DOHH2 (cell line): ENCODE measurements around the gene GPRC5D.

Source experiments
- H3F3A ChIP-seq: fragments of 200-600 bp; sonication (generic), shearing (Covaris generic); 2 replicates; pipeline ENCODE4 v1.6.0; 2016; ENCODE audit warnings: antibody characterized with exemption, mild to moderate bottlenecking; ENCODE audit not compliant: control insufficient read depth, insufficient read depth
- H3K27ac ChIP-seq: fragments of 200-600 bp; sonication (generic); 2 replicates; pipeline ENCODE4 v1.5.1; 2014; ENCODE audit warnings: low read depth, mild to moderate bottlenecking, low read length, moderate library complexity
- H3K27me3 ChIP-seq: fragments of 200-600 bp; sonication (generic); 2 replicates; pipeline ENCODE4 v1.6.1; 2014; ENCODE audit warnings: mild to moderate bottlenecking, low read length, mixed read lengths; ENCODE audit not compliant: control insufficient read depth
- H3K36me3 ChIP-seq: fragments of 200-600 bp; sonication (generic); 2 replicates; pipeline ENCODE4 v1.6.1; 2014; ENCODE audit warnings: mild to moderate bottlenecking, low read length, moderate library complexity, mixed read lengths; ENCODE audit not compliant: control insufficient read depth
- H3K4me1 ChIP-seq: fragments of 200-600 bp; sonication (generic); 2 replicates; pipeline ENCODE4 v1.6.1; 2014; ENCODE audit warnings: mild to moderate bottlenecking, low read length, mixed read lengths; ENCODE audit not compliant: control insufficient read depth
- H3K4me2 ChIP-seq: fragments of 200-600 bp; sonication (generic); 2 replicates; pipeline ENCODE4 v1.6.0; 2014; ENCODE audit warnings: mild to moderate bottlenecking, low read length, moderate library complexity
- H3K4me3 ChIP-seq: fragments of 200-600 bp; sonication (generic); 2 replicates; pipeline ENCODE4 v1.5.1; 2014; ENCODE audit warnings: mild to moderate bottlenecking, low read length, mixed read lengths
- H3K79me2 ChIP-seq: fragments of 200-600 bp; sonication (generic); 2 replicates; pipeline ENCODE4 v1.6.1; 2014; ENCODE audit warnings: mild to moderate bottlenecking, low read length, mixed read lengths; ENCODE audit not compliant: control insufficient read depth
- H3K9me2 ChIP-seq: fragments of 200-600 bp; sonication (generic); replicated peaks from 2 replicates; pipeline ENCODE4 v1.6.1; 2014; ENCODE audit warnings: mild to moderate bottlenecking, low read length, mixed read lengths; ENCODE audit not compliant: control insufficient read depth
- H3K9me3 ChIP-seq: fragments of 200-600 bp; sonication (generic); 2 replicates; pipeline ENCODE4 v1.6.1; 2014; ENCODE audit warnings: antibody characterized with exemption, low read length, mixed read lengths; ENCODE audit not compliant: control insufficient read depth, insufficient read depth
- H4K20me1 ChIP-seq: fragments of 200-600 bp; sonication (generic); 2 replicates; pipeline ENCODE4 v1.6.0; 2014; ENCODE audit warnings: low read depth, mild to moderate bottlenecking, antibody characterized with exemption, low read length, moderate library complexity; ENCODE audit not compliant: control insufficient read depth, insufficient read depth
- EZH2phosphoT487 ChIP-seq: fragments of 200-600 bp; sonication (generic); IDR thresholded peaks from 2 replicates; pipeline ENCODE4 v1.6.1; 2017; ENCODE audit warnings: borderline replicate concordance, mild to moderate bottlenecking, antibody characterized with exemption, low read length, moderate library complexity, mixed read lengths
- TF ChIP-seq, protein P1 (sequence below): fragments of 200-600 bp; sonication (generic); IDR thresholded peaks from one replicate; pipeline ENCODE4 v1.5.1; 2014; ENCODE audit warnings: antibody characterized with exemption, mild to moderate bottlenecking, low read depth, low read length; ENCODE audit not compliant: poor library complexity, severe bottlenecking

The GPRC5D gene

DNA sequence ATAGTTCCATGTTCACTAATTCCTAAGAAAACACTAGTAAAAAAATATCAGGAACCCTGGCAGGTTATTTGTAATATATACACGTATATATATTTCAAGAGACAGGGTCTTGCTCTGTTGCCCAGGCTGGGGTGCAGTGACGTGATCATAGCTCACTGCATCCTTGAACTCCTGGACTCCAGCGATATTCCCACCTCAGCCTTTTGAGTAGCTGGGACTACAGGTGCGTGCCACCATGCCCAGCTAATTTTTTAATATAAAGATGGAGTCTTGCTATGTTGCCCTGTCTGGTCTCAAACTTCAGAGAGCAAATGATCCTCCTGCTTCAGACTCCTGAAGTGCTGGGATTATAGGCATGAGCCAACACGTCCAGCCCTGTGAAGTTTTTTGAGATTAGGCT is 44.4 kb downstream of the GPRC5D start:
- H4K20me1 ChIP-seq, result no peaks in the 10 kb centered on the region
- H3K4me1 ChIP-seq, result peaks cover 21% of the 10 kb centered on the region
- H3K79me2 ChIP-seq, result no peaks in the 10 kb centered on the region

DNA sequence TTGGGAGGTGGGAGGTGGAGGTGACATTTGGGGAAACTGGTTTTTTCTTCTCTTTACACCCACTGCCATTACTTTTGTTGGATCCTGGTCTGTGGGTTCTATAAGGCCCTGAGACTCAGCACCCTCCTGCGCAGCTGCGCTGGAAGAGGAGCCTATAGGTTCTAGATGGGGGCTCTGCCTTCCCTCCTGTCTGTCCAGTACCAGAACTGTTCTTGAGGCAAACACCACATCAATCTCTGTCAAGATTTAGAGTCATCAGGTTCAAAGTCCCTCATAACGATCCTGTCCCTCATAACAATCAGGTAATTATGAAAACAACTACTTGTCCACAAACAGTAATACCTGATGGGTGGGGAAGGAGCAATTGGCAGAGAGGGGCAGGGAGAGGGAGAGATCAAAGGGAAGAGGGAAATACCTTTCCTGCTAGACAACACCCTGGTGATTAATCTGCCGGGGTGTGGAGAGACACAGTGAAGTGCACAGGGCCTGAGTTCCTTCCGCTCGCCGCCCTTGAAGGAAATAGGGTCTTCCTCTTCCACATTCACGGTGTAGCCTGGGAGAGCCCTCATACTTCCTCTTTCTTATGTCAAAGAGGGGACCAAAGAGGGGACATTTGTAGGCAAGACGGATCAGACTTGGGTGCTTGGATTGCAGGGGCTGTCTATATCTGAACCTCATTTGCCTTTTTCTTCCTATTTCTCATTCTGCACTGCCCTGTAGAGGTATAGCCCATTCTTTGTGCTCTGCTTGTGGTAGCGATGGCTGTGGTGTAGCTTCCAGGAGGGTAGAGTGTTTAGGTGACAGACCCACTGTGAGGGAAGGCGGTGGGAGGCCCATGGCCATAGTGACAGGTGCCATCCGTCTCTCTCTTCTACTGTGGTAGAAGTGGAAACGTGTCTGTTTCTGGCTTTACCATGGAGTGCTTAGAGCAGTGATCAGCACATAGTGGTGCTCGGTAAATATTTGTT is 48.0 kb downstream of the GPRC5D start:
- Histone ChIP-seq H3K27ac (no peak overlapping the region), H4K20me1 (no peaks in the 10 kb centered on the region), H3K4me3 (no peak overlapping the region), H3F3A (no peaks in the 10 kb centered on the region), H3K4me2 (no peak overlapping the region), H3K9me2 (no peaks in the 10 kb centered on the region), H3K27me3 (peaks cover 24% of the 10 kb centered on the region), H3K36me3 (no peaks in the 10 kb centered on the region), H3K4me1 (peaks cover 3% of the 10 kb centered on the region), H3K79me2 (no peaks in the 10 kb centered on the region), H3K9me3 (no peaks in the 10 kb centered on the region)
- TF ChIP-seq EZH2phosphoT487, result no peak
- TF ChIP-seq, protein P1, sequence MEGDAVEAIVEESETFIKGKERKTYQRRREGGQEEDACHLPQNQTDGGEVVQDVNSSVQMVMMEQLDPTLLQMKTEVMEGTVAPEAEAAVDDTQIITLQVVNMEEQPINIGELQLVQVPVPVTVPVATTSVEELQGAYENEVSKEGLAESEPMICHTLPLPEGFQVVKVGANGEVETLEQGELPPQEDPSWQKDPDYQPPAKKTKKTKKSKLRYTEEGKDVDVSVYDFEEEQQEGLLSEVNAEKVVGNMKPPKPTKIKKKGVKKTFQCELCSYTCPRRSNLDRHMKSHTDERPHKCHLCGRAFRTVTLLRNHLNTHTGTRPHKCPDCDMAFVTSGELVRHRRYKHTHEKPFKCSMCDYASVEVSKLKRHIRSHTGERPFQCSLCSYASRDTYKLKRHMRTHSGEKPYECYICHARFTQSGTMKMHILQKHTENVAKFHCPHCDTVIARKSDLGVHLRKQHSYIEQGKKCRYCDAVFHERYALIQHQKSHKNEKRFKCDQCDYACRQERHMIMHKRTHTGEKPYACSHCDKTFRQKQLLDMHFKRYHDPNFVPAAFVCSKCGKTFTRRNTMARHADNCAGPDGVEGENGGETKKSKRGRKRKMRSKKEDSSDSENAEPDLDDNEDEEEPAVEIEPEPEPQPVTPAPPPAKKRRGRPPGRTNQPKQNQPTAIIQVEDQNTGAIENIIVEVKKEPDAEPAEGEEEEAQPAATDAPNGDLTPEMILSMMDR, result no peak

More for the DNA sequence above, 44.4 kb downstream of the GPRC5D start:
- no peak for TF ChIP-seq EZH2phosphoT487
- TF ChIP-seq, protein P1, result no peak
- no peak overlapping the region for H3K27ac ChIP-seq
- no peaks in the 10 kb centered on the region for H3K9me3 ChIP-seq
- H3K36me3 ChIP-seq, result no peaks in the 10 kb centered on the region
- no peaks in the 10 kb centered on the region for H3K9me2 ChIP-seq
- H3K27me3 ChIP-seq, result peaks cover 5% of the 10 kb centered on the region; the same call in 1 of the 2 replicates
- H3K4me3 ChIP-seq, result no peak overlapping the region
- no peak overlapping the region for H3K4me2 ChIP-seq
- H3F3A ChIP-seq, result no peaks in the 10 kb centered on the region

DNA sequence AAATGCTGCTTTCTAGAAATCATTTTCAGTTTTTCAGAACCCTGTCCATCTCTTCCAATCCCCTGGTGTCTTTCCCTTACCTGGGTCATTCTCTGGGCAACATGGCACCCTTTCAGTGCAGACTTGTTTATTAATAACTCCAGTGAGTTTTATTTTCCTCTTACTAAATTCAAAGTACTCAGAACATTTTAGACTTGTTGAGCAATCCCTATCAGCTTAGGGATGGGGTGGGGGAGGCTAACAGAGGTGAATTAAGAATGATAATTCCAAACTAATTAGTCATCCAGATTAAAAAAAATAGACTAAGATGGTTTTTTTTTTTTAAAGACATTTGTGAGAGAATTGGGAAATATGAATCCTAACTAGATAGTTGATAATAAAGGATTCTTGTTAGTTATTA is 49.9 kb downstream of the GPRC5D start:
- H3K27ac ChIP-seq, result no peak overlapping the region

More for the DNA sequence above, 49.9 kb downstream of the GPRC5D start:
- no peaks in the 10 kb centered on the region for H3F3A ChIP-seq
- H3K36me3 ChIP-seq, result no peaks in the 10 kb centered on the region
- H4K20me1 ChIP-seq, result no peaks in the 10 kb centered on the region
- peaks cover 24% of the 10 kb centered on the region for H3K27me3 ChIP-seq
- H3K9me3 ChIP-seq, result no peaks in the 10 kb centered on the region
- TF ChIP-seq, protein P1, result no peak
- TF ChIP-seq EZH2phosphoT487, result no peak
- H3K9me2 ChIP-seq, result no peaks in the 10 kb centered on the region
- no peaks in the 10 kb centered on the region for H3K79me2 ChIP-seq
- H3K4me1 ChIP-seq, result no peaks in the 10 kb centered on the region
- no peak overlapping the region for H3K4me2 ChIP-seq
- no peak overlapping the region for H3K4me3 ChIP-seq
